Stimulated activated CD4-positive, alpha-beta T cell treated with anti-CD3 and anti-CD28 coated beads, Interleukin-12 subunit alpha, Interleukin-12 subunit beta, amount 100 ng/mL, for 4 hours (primary cell): ENCODE results near the gene TSPY9.
"Not testable (repeated sequence)": the region's sequence is repeated elsewhere in the genome, so short reads cannot be mapped to it uniquely, and the experiment has no call there.

Experiments
- DNase-seq: peaks from one replicate; pipeline ENCODE4 v3.0.0-alpha.2; 2020

TSPY9 gene

DNA sequence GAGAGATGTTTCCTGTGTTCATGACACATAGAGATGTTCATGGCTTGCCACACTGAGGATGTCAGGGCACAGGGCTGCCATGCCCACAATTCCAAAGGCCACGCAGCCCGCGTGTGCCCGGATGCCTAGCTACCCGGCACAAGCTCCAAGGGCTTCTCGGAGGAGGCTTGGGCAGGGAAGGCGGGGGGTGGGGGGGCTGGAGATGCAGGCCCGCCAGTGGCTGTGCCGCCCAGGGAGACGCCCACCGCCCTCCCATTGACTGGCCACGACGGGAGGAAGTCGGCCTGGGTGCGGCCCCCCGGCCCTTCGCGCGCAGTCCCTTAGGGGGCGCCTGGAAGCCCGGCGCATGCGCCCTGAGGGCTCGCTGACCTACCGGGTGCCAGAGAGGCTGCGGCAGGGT, at the start of gene TSPY9:
Gene TSPY9, plus strand, starts transcription at position 301 of the 400 bp plus-strand sequence. Its CDS starts 46 bp downstream, at position 347.
- not testable (repeated sequence) for DNase-seq

GRCh38 chrY:9466655-9467054, 20.4 kb upstream of the TSPY9 start, which contains the start of gene TSPY1:
TSS of gene TSPY1 (plus strand) at chrY:9466955. CDS start at chrY:9467001, 46 bp downstream.
- DNase-seq = not testable (repeated sequence)

- not testable (repeated sequence) for DNase-seq
These were observed 17.3 kb downstream of the TSPY9 start for GRCh38 chrY:9504396-9504795.

DNA sequence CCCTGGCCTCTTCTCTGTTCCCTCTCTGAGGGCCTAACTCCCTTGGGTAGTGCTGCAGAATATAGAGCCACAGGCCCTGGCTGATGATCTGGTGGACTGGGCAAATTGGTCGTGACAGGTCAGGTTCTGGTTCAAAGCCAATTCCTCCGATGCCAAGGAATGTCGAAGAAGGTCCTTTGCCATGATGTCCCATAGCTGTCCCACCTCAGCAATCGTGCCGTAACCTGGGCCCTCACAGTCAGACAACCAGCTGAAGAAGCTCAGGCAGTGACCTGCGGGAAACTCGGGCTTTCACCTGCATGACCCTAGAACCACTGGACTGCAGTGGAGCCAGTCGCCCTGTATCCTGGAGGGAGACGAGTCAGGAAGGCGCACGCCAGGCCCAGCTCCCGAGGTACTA, 29.2 kb downstream of the TSPY9 start:
- not testable (repeated sequence) for DNase-seq

- not testable (repeated sequence) for DNase-seq
These were observed 40.5 kb downstream of the TSPY9 start, which contains the start of gene TSPY10 for GRCh38 chrY:9527580-9527979. TSS of gene TSPY10 (plus strand) at chrY:9527880. CDS start at chrY:9527926, 46 bp downstream.
